CD14-positive monocyte (primary cell): Measurements from ENCODE around the gene CRTC1. TPM values are rescaled to one million over a fixed set of nuclear protein-coding genes. Genes with fewer than 3 reads are reported as not detected.

Experiments
- DNase-seq, 3 donors: peaks; one replicate each; pipeline ENCODE4 v3.0.0-alpha.2; 2011 to 2022
- H2AFZ ChIP-seq: 2 replicates; pipeline ENCODE4 v1.6.0; 2012; ENCODE audit warnings: mild to moderate bottlenecking, low read depth, low read length, inconsistent platforms; ENCODE audit not compliant: insufficient read depth, poor library complexity, severe bottlenecking
- H3K27ac ChIP-seq, 2 donors: 1 replicate in 1 of 2; 2 replicates in 1 of 2; pipeline ENCODE4 v1.5.1; 2012 to 2013; ENCODE audit warnings: low read length in 2 of 2, control low read depth in 1 of 2, inconsistent platforms in 1 of 2, low read depth in 1 of 2, mild to moderate bottlenecking in 1 of 2
- H3K27me3 ChIP-seq, 2 donors: one replicate each; pipeline versions ENCODE4 v1.6.0 to v1.6.1; 2011 to 2013; ENCODE audit warnings: low read length in 2 of 2; ENCODE audit not compliant: control insufficient read depth in 2 of 2, insufficient read depth in 2 of 2
- H3K36me3 ChIP-seq, 2 donors: replicated peaks in 1 of 2; 1 replicate in 1 of 2; 2 replicates in 1 of 2; pipeline versions ENCODE4 v1.5.1 to v1.6.1; 2012 to 2013; ENCODE audit warnings: low read length in 2 of 2, control low read depth in 1 of 2, inconsistent platforms in 1 of 2, mild to moderate bottlenecking in 1 of 2; ENCODE audit not compliant: insufficient read depth in 2 of 2, control insufficient read depth in 1 of 2
- H3K4me1 ChIP-seq, 2 donors: 1 replicate in 1 of 2; 2 replicates in 1 of 2; pipeline versions ENCODE4 v1.5.1 to v1.6.1; 2012 to 2013; ENCODE audit warnings: low read length in 2 of 2, control low read depth in 1 of 2, inconsistent platforms in 1 of 2, mild to moderate bottlenecking in 1 of 2, moderate library complexity in 1 of 2; ENCODE audit not compliant: insufficient read depth in 2 of 2, control insufficient read depth in 1 of 2
- H3K4me2 ChIP-seq: replicated peaks from 2 replicates; pipeline ENCODE3; 2012; ENCODE audit warnings: low read length, moderate library complexity, mild to moderate bottlenecking; ENCODE audit not compliant: poor library complexity, severe bottlenecking; ENCODE audit errors: extremely low read depth
- H3K4me3 ChIP-seq, 3 experiments: fragments of 200-600 bp in 1 of 3; sonication (generic) in 1 of 3; replicated peaks in 1 of 3; 1 replicate in 2 of 3; 2 replicates in 1 of 3; pipeline ENCODE4 v1.5.1; 2011 to 2013; ENCODE audit warnings: low read length in 3 of 3, mild to moderate bottlenecking in 3 of 3, control low read depth in 2 of 3, low read depth in 2 of 3, inconsistent platforms in 1 of 3, moderate library complexity in 1 of 3
- H3K79me2 ChIP-seq: 2 replicates; pipeline ENCODE4 v1.6.0; 2012; ENCODE audit warnings: mild to moderate bottlenecking, control low read depth, inconsistent platforms, low read length, moderate library complexity; ENCODE audit not compliant: insufficient read depth
- H3K9ac ChIP-seq: 2 replicates; pipeline ENCODE4 v1.6.0; 2017; ENCODE audit warnings: low read length, mild to moderate bottlenecking; ENCODE audit not compliant: insufficient read depth, poor library complexity, severe bottlenecking
- H3K9me3 ChIP-seq, 2 donors: replicated peaks in 1 of 2; 1 replicate in 1 of 2; 2 replicates in 1 of 2; pipeline versions ENCODE4 v1.5.1 to v1.6.1; 2012 to 2013; ENCODE audit warnings: low read length in 2 of 2, control low read depth in 1 of 2; ENCODE audit not compliant: control insufficient read depth in 1 of 2, insufficient read depth in 1 of 2
- H4K20me1 ChIP-seq: 2 replicates; pipeline ENCODE4 v1.6.0; 2012; ENCODE audit warnings: mild to moderate bottlenecking, low read length, control low read depth, moderate library complexity; ENCODE audit not compliant: insufficient read depth
- H3K27ac Mint-ChIP-seq, 7 donors: one replicate each; pipeline ENCODE4 v1.8.0; 2020; ENCODE audit warnings: mild to moderate bottlenecking in 7 of 7, mixed read lengths in 7 of 7, moderate library complexity in 6 of 7, inconsistent platforms in 2 of 7
- H3K27me3 Mint-ChIP-seq, 3 donors: one replicate each; pipeline ENCODE4 v1.8.0; 2021 to 2022; ENCODE audit warnings: low read depth in 3 of 3, mild to moderate bottlenecking in 3 of 3, mixed read lengths in 3 of 3, moderate library complexity in 3 of 3, inconsistent platforms in 1 of 3
- H3K36me3 Mint-ChIP-seq, 2 donors: one replicate each; pipeline ENCODE4 v1.8.0; 2020; ENCODE audit warnings: mixed read lengths in 2 of 2, inconsistent platforms in 1 of 2, mild to moderate bottlenecking in 1 of 2
- H3K4me1 Mint-ChIP-seq: one replicate; pipeline ENCODE4 v1.8.0; 2020; ENCODE audit warnings: mild to moderate bottlenecking, mixed read lengths
- H3K4me3 Mint-ChIP-seq, 2 donors: one replicate each; pipeline ENCODE4 v1.8.0; 2020; ENCODE audit warnings: mild to moderate bottlenecking in 2 of 2, mixed read lengths in 2 of 2, moderate library complexity in 1 of 2
- H3K9me3 Mint-ChIP-seq, 7 donors: one replicate each; pipeline ENCODE4 v1.8.0; 2020 to 2022; ENCODE audit warnings: mixed read lengths in 7 of 7, mild to moderate bottlenecking in 6 of 7, moderate library complexity in 6 of 7, inconsistent platforms in 2 of 7
- WGBS: methylation state at CpG from one replicate; pipeline ENCODE4 v1.1.5; 2013; ENCODE audit warnings: missing lambda C conversion rate; ENCODE audit not compliant: insufficient coverage; 5-methylcytosine and 5-hydroxymethylcytosine counted together
- intact Hi-C, 2 donors: fragments of 100-400 bp; cut with micrococcal nuclease; formaldehyde crosslinking; loops; one replicate each; pipeline versions ENCODE4 v1.15.0 to v1.15.1; 2023
- polyA plus RNA-seq, 3 donors: library from polyadenylated mRNA; depleted of rRNA in 1 of 3; unstranded in 2 of 3; stranded (reverse) in 1 of 3; fragments of 300-500 nt in 2 of 3; fragments of >200 nt in 1 of 3; fragmentation: Illumina TruSeq in 2 of 3; gene quantifications; 1 replicate in 2 of 3; 2 replicates in 1 of 3; pipeline ENCODE4 v1.2.3, GENCODE V29; 2012 to 2021
- TF ChIP-seq, protein P1 (sequence below): fragments of 200-600 bp; IDR thresholded peaks from one replicate; pipeline ENCODE4 v1.8.0; 2022; ENCODE audit warnings: antibody characterized with exemption, mild to moderate bottlenecking

The CRTC1 gene
- polyA plus RNA-seq, 3 donors = 0.28 to 9.2 (median 0.55) TPM

DNA sequence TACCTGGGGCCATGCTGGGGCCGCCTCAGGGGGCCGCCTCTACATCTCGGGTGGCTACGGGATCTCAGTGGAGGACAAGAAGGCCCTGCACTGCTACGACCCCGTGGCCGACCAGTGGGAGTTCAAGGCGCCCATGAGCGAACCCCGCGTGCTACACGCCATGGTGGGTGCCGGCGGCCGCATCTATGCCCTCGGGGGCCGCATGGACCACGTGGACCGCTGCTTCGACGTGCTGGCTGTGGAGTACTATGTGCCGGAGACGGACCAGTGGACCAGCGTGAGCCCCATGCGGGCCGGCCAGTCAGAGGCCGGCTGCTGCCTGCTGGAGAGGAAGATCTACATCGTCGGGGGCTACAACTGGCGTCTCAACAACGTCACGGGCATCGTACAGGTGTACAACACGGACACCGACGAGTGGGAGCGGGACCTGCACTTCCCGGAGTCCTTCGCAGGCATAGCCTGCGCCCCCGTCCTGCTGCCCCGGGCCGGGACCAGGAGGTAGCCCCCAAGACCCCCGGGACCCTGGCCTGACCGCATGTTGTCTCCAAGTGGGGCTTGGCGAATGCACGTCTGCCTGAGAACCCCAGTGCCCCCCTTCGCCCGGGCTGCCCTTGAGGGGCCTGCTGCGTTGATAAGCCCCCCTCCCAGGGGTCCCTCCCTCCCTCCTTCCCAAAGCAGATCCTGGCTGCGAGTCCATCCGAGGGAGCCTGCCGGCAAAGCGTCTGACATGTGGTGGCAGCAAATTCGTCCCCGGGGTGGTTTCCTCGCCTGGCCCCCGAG is 14.5 kb upstream of the CRTC1 start:
- DNase-seq = no peak
- Histone ChIP-seq H3K4me2 (no peak overlapping the region), H3K27ac (no peak overlapping the region), H2AFZ (no peak overlapping the region), H3K36me3 (peaks cover 26 to 57% of the 10 kb centered on the region in 2 donors), H3K79me2 (no peaks in the 10 kb centered on the region), H3K27me3 (no peaks in the 10 kb centered on the region), H3K9me3 (no peaks in the 10 kb centered on the region), H3K4me3 (no peak overlapping the region), H3K4me1 (no peaks in the 10 kb centered on the region), H3K9ac (no peak overlapping the region), H4K20me1 (no peaks in the 10 kb centered on the region)
- Mint-ChIP-seq H3K27ac (no peak overlapping the region), H3K9me3 (peaks cover 0 to 2% (median 0%) of the 10 kb centered on the region in 7 donors), H3K36me3 (peaks cover 39 to 60% of the 10 kb centered on the region in 2 donors), H3K4me3 (no peak overlapping the region), H3K4me1 (peaks cover 2% of the 10 kb centered on the region), H3K27me3 (peaks cover 0 to 1% (median 0%) of the 10 kb centered on the region in 3 donors)
- WGBS = 98% methylated on average over 55 of the region's 58 CpGs
- intact Hi-C loops = no loop called here
- TF ChIP-seq, protein P1, sequence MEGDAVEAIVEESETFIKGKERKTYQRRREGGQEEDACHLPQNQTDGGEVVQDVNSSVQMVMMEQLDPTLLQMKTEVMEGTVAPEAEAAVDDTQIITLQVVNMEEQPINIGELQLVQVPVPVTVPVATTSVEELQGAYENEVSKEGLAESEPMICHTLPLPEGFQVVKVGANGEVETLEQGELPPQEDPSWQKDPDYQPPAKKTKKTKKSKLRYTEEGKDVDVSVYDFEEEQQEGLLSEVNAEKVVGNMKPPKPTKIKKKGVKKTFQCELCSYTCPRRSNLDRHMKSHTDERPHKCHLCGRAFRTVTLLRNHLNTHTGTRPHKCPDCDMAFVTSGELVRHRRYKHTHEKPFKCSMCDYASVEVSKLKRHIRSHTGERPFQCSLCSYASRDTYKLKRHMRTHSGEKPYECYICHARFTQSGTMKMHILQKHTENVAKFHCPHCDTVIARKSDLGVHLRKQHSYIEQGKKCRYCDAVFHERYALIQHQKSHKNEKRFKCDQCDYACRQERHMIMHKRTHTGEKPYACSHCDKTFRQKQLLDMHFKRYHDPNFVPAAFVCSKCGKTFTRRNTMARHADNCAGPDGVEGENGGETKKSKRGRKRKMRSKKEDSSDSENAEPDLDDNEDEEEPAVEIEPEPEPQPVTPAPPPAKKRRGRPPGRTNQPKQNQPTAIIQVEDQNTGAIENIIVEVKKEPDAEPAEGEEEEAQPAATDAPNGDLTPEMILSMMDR = no peak

DNA sequence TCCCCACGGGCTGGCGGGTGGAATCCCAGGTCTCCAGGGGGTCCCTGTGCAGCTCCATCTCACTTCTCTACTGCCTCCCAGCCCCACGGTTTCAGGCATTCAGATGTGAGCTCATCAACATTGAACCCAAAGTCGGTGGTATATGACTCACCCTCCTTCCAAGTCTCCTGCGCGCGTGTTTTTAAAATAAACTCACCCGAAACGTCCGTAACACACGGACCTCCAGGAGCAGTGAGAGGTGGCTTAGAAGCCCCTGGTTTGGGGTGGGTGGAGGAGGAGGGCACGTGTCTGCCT is 14.0 kb upstream of the CRTC1 start:
- Histone ChIP-seq H3K36me3 (peaks cover 26 to 52% of the 10 kb centered on the region in 2 donors), H3K4me2 (no peak overlapping the region), H3K27me3 (no peaks in the 10 kb centered on the region), H2AFZ (no peak overlapping the region), H4K20me1 (no peaks in the 10 kb centered on the region), H3K4me1 (no peaks in the 10 kb centered on the region), H3K27ac (no peak overlapping the region), H3K9me3 (no peaks in the 10 kb centered on the region), H3K9ac (no peak overlapping the region), H3K79me2 (no peaks in the 10 kb centered on the region), H3K4me3 (no peak overlapping the region)
- Mint-ChIP-seq H3K9me3 (peaks cover 0 to 4% (median 2%) of the 10 kb centered on the region in 7 donors), H3K4me1 (no peaks in the 10 kb centered on the region), H3K36me3 (peaks cover 39 to 55% of the 10 kb centered on the region in 2 donors), H3K27ac (no peak overlapping the region), H3K4me3 (no peak overlapping the region), H3K27me3 (peaks cover 0 to 3% (median 1%) of the 10 kb centered on the region in 3 donors)
- WGBS = 88% methylated on average over 3 of the region's 12 CpGs
- TF ChIP-seq, protein P1 = no peak
- intact Hi-C loops = no loop called here
- DNase-seq = no peak
